HCT116 (cell line): ENCODE measurements around the gene MORN4.

Experiments
- CTCF ChIP-seq, 3 experiments: fragments of 200-600 bp in 1 of 3; sonication (generic) in 1 of 3; IDR thresholded peaks in 2 of 3; conservative IDR thresholded peaks in 1 of 3; 2 replicates each; pipeline ENCODE4 v1.5.1; 2012 to 2017; ENCODE audit warnings: low read depth in 2 of 3, low read length in 2 of 3, antibody characterized with exemption in 1 of 3, borderline replicate concordance in 1 of 3, control low read depth in 1 of 3, mild to moderate bottlenecking in 1 of 3, mixed read lengths in 1 of 3, mixed run types in 1 of 3, moderate library complexity in 1 of 3; ENCODE audit not compliant: insufficient read depth in 1 of 3
- RAD21 ChIP-seq: IDR thresholded peaks from 2 replicates; pipeline ENCODE4 v1.6.1; 2012; ENCODE audit warnings: low read depth, mild to moderate bottlenecking

GRCh38 chr10:97589479-97589878 lies 43.8 kb downstream of the MORN4 start, which contains the start of gene C10orf62:
- TF ChIP-seq CTCF (IDR thresholded peaks at IDR 0.05 in 2 of 3, conservative IDR thresholded peaks at IDR 0.05 in 1 of 3; ENCODE audit: borderline replicate concordance in 1 of 3, insufficient read depth in 1 of 3, low read depth in 2 of 3, low read length in 2 of 3), result no peak
- TF ChIP-seq RAD21, result no peak
